ENCODE measurements around the gene USH2A.

Gene USH2A

DNA sequence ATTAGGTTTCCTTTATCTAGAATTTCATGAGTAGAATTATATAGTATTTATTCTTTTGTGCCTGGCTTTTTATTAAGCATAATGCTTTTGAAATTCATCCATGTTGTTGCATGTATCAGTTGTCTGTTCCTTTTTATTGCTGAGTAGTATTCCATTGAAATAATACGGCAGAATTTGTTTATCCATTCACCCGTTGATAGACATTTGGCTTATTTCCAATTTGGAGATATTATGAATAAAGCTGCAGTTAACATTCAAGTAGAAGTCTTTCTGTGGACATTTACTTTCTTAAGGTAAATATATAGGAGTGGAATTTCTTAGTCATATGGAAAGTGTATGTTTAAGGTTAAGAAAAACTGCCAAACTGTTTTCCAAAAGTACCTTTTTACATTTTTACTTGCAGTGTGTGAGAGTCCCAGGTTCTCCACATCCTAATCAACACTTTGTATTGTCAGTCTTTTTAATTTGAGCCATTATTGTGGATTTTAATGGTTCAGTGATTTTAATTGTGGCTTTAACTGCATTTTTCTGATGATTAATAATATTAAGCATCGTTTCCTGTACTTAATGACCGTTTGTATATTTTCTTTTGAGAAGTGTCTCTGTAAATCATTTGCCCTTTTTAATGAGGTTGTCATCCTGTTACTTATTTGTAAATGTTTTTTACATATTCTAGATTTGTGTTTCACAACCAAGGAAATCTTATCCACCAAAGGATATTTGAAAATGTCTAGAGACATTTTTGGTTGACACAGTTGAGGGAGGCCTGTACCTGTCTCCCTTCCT lies 833.4 kb downstream of the USH2A start:
- ChIA-PET CTCF (no interaction called here), POLR2A (no interaction called here)
- Histone ChIP-seq H3K27ac (ENCODE audit: extremely low read depth, low read depth, low read length) (no peak overlapping the region), H3K4me3 (ENCODE audit: low read depth, low read length) (no peak overlapping the region), H3K9me3 (ENCODE audit: control insufficient read depth, insufficient read depth, low read depth, low read length) (no peaks in the 10 kb centered on the region), H3K36me3 (ENCODE audit: control insufficient read depth in 2 of 2, insufficient read depth in 1 of 2, low read length in 2 of 2) (peaks cover 8 to 27% of the 10 kb centered on the region in 2 experiments; a peak in 2 of 3 replicates), H3K4me1 (ENCODE audit: control insufficient read depth, insufficient read depth, low read length) (peaks cover 6% of the 10 kb centered on the region; the same call in 1 of the 2 replicates)
- TF ChIP-seq FEZF1 (tag by site-specific recombination; IDR thresholded peaks at IDR 0.05) (0 out of 2 replicates have a peak, but pooled peaks have one; percentile 11), ZNF146 (tag by site-specific recombination; IDR thresholded peaks at IDR 0.05) (peak; percentile 65), ZNF157 (tag by site-specific recombination; IDR thresholded peaks at IDR 0.05) (no peak), SCRT2 (tag by site-specific recombination; IDR thresholded peaks at IDR 0.05) (no peak)
- TF ChIP-seq, protein P1, sequence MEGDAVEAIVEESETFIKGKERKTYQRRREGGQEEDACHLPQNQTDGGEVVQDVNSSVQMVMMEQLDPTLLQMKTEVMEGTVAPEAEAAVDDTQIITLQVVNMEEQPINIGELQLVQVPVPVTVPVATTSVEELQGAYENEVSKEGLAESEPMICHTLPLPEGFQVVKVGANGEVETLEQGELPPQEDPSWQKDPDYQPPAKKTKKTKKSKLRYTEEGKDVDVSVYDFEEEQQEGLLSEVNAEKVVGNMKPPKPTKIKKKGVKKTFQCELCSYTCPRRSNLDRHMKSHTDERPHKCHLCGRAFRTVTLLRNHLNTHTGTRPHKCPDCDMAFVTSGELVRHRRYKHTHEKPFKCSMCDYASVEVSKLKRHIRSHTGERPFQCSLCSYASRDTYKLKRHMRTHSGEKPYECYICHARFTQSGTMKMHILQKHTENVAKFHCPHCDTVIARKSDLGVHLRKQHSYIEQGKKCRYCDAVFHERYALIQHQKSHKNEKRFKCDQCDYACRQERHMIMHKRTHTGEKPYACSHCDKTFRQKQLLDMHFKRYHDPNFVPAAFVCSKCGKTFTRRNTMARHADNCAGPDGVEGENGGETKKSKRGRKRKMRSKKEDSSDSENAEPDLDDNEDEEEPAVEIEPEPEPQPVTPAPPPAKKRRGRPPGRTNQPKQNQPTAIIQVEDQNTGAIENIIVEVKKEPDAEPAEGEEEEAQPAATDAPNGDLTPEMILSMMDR (tag by site-specific recombination; IDR thresholded peaks at IDR 0.05), result no peak

DNA sequence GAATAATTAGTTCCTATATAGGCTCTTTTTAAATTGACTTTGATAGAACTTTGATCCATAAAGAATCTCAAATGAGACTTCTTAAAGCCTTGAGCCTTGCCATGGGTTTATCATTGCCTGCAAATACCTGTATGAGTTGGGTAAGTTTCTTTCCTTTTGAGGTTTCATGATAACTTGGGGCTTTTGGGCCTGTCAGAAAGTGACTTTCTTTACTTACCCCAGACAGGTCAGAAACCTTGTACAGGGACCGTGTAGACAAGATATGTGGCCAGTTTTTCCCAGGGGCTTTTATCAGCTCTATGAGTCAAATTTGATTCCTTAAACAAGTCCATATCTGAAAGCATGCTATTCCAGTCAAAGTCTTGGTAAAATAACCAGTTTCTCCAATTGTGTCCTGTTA lies 838.9 kb downstream of the USH2A start:
- Histone ChIP-seq H3K36me3 (ENCODE audit: control insufficient read depth in 2 of 2, insufficient read depth in 1 of 2, low read length in 2 of 2) (peaks cover 12 to 36% of the 10 kb centered on the region in 2 experiments), H3K27ac (ENCODE audit: extremely low read depth, low read depth, low read length) (no peak overlapping the region), H3K4me3 (ENCODE audit: low read depth, low read length) (no peak overlapping the region), H3K9me3 (ENCODE audit: control insufficient read depth, insufficient read depth, low read depth, low read length) (no peaks in the 10 kb centered on the region), H3K4me1 (ENCODE audit: control insufficient read depth, insufficient read depth, low read length) (no peaks in the 10 kb centered on the region)
- TF ChIP-seq, protein P2, sequence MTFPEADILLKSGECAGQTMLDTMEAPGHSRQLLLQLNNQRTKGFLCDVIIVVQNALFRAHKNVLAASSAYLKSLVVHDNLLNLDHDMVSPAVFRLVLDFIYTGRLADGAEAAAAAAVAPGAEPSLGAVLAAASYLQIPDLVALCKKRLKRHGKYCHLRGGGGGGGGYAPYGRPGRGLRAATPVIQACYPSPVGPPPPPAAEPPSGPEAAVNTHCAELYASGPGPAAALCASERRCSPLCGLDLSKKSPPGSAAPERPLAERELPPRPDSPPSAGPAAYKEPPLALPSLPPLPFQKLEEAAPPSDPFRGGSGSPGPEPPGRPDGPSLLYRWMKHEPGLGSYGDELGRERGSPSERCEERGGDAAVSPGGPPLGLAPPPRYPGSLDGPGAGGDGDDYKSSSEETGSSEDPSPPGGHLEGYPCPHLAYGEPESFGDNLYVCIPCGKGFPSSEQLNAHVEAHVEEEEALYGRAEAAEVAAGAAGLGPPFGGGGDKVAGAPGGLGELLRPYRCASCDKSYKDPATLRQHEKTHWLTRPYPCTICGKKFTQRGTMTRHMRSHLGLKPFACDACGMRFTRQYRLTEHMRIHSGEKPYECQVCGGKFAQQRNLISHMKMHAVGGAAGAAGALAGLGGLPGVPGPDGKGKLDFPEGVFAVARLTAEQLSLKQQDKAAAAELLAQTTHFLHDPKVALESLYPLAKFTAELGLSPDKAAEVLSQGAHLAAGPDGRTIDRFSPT (tag by site-specific recombination; IDR thresholded peaks at IDR 0.05), result no peak
- TF ChIP-seq ZNF510 (tag by site-specific recombination; IDR thresholded peaks at IDR 0.05; ENCODE audit: insufficient replicate concordance) (no peak), GFI1B (tag by site-specific recombination; IDR thresholded peaks at IDR 0.05) (no peak), ZNF23 (tag by site-specific recombination; IDR thresholded peaks at IDR 0.05; ENCODE audit: borderline replicate concordance) (no peak), EGR2 (tag by site-specific recombination; IDR thresholded peaks at IDR 0.05; ENCODE audit: low read depth) (no peak), ZNF501 (tag by site-specific recombination; IDR thresholded peaks at IDR 0.05) (no peak), SCRT2 (tag by site-specific recombination; IDR thresholded peaks at IDR 0.05) (no peak), REPIN1 (tag by site-specific recombination; IDR thresholded peaks at IDR 0.05; ENCODE audit: low read depth) (no peak), ZNF677 (tag by site-specific recombination; IDR thresholded peaks at IDR 0.05) (no peak), ZNF248 (tag by site-specific recombination; IDR thresholded peaks at IDR 0.05) (no peak), ZNF433 (tag by site-specific recombination; IDR thresholded peaks at IDR 0.05; ENCODE audit: low read depth) (no peak), GLI4 (tag by site-specific recombination; IDR thresholded peaks at IDR 0.05) (no peak), ZBTB17 (tag by site-specific recombination; IDR thresholded peaks at IDR 0.05) (no peak), ZNF76 (tag by site-specific recombination; IDR thresholded peaks at IDR 0.05; ENCODE audit: borderline replicate concordance, low read depth) (no peak), ZNF350 (tag by site-specific recombination; IDR thresholded peaks at IDR 0.05) (no peak), ZNF701 (tag by site-specific recombination; IDR thresholded peaks at IDR 0.05) (no peak), OSR2 (tag by site-specific recombination; IDR thresholded peaks at IDR 0.05) (no peak), ZFHX2 (tag by site-specific recombination; conservative IDR thresholded peaks at IDR 0.05) (no peak), ZNF112 (tag by site-specific recombination; IDR thresholded peaks at IDR 0.05) (no peak), ZNF132 (tag by site-specific recombination; IDR thresholded peaks at IDR 0.05; ENCODE audit: borderline replicate concordance) (no peak)
- POLR2A ChIA-PET, result no interaction called here
- CTCF ChIA-PET, result interaction anchor here (0.7 kb wide), 1 partner anchor 279 kb away, joined by 3 read pairs; no protein-coding TSS in a partner anchor

Measured in HEK293 (cell line).